ENCODE results near the gene FHOD3. TPM values are rescaled to one million over a fixed set of nuclear protein-coding genes. Genes with fewer than 3 reads are reported as not detected.
"Not testable (repeated sequence)": the region's sequence is repeated elsewhere in the genome, so short reads cannot be mapped to it uniquely, and the experiment has no call there.

FHOD3 gene
- total and polyA plus RNA-seq, 2 of the 4 experiments (the other 2 are of a cell fraction) = 14.6 to 16.0 TPM

DNA sequence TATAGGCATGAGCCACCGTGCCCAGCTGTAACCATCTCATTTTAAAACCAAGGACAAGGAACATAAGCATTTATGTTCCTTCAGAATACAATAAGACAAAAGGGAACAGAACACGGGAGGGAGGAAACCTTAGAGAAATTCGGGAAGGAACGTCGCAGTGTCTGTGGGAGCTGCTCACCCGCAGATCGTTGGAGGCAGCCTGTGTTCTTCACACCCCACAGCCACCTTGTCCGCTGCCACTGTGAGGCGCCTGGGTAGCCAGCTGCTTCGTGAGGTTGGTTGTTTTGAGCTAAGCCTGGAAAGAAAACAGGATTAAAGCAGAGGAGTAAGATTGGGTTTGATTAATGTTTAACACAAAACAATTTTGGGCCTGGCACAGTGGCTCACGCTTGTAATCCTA, 250.0 kb downstream of the FHOD3 start:
- intact Hi-C loops (cut with micrococcal nuclease) (no loop called here), dilution Hi-C loops (cut with HindIII; ENCODE audit: low sequenced_read_pairs, unreplicated experiment) (no loop called here), in situ Hi-C loops (cut with MboI; ENCODE audit: low sequenced_read_pairs) (no loop called here)
- peaks cover 2% of the 10 kb centered on the region; the same call in 1 of the 2 replicates for H3K4me1 ChIP-seq (ENCODE audit: control insufficient read depth, insufficient read depth, low read length)
- H2BK15ac ChIP-seq (ENCODE audit: low read depth, low read length) = no peak overlapping the region
- H3K4me2 ChIP-seq (ENCODE audit: low read depth, low read length) = no peak overlapping the region
- H2AK9ac ChIP-seq (replicated peaks; ENCODE audit: low read depth, low read length, poor library complexity) = no peak overlapping the region
- H2BK20ac ChIP-seq (ENCODE audit: low read depth, low read length) = no peak overlapping the region
- H3K4me3 ChIP-seq (ENCODE audit: insufficient read depth, low read depth, low read length) = no peak overlapping the region
- H3K27me3 ChIP-seq (ENCODE audit: control insufficient read depth, insufficient read depth, low read length) = no peaks in the 10 kb centered on the region
- no peak overlapping the region for H4K8ac ChIP-seq (ENCODE audit: low read depth in 2 of 2, low read length in 2 of 2)
- WGBS, 2 experiments (ENCODE audit: extremely low coverage in 2 of 2, insufficient read length in 1 of 2) = 80% methylated on average over 1 of the region's 11 CpGs; no CpG with 5 or more reads in 1 of the 2 experiments
- no peak overlapping the region for H3K14ac ChIP-seq (replicated peaks; ENCODE audit: low read depth, low read length)
- H4K91ac ChIP-seq (ENCODE audit: insufficient read depth, low read depth, low read length) = no peak overlapping the region
- H2AK5ac ChIP-seq (ENCODE audit: low read depth, low read length) = no peak overlapping the region
- POLR2A ChIA-PET (ENCODE audit: unreplicated experiment) = no interaction called here
- no peaks in the 10 kb centered on the region for H3K9me1 ChIP-seq (ENCODE audit: insufficient read depth, low read length)
- BruUV-seq (replicated peaks) = no TSS peak
- no peak overlapping the region for H3K4ac ChIP-seq (ENCODE audit: low read depth, low read length)
- ATAC-seq (ENCODE audit: low read depth) = no peak
- CTCF ChIA-PET = no interaction called here
- no peaks in the 10 kb centered on the region; a peak in 1 of 4 replicates for H3K79me1 ChIP-seq (ENCODE audit: low read depth in 1 of 2, low read length in 2 of 2)
- no peak overlapping the region for H3K56ac ChIP-seq (ENCODE audit: extremely low read depth, insufficient read depth, low read length)
- peak overlapping the region; percentile 41 for H2AFZ ChIP-seq (replicated peaks; ENCODE audit: low read length, poor library complexity)
- no peak overlapping the region for H3K23ac ChIP-seq (ENCODE audit: low read depth, low read length)
- no peaks in the 10 kb centered on the region for H3K9me3 ChIP-seq (ENCODE audit: control insufficient read depth, insufficient read depth, low read length)
- H3K36me3 ChIP-seq (ENCODE audit: control insufficient read depth, insufficient read depth, low read length) = no peaks in the 10 kb centered on the region
- no peak overlapping the region for H4K5ac ChIP-seq (ENCODE audit: low read depth, low read length)
- no peak for DNase-seq
- no peak overlapping the region for H2BK120ac ChIP-seq (ENCODE audit: low read depth, low read length)
- no peak for TF ChIP-seq SMC3 (IDR thresholded peaks at IDR 0.05; ENCODE audit: low read depth, low read length)
- TF ChIP-seq NFE2L2 (IDR thresholded peaks at IDR 0.05; ENCODE audit: low read depth, low read length) = no peak
- TF ChIP-seq MAFK (IDR thresholded peaks at IDR 0.05; ENCODE audit: low read depth, low read length) = no peak
- TF ChIP-seq, protein P1, sequence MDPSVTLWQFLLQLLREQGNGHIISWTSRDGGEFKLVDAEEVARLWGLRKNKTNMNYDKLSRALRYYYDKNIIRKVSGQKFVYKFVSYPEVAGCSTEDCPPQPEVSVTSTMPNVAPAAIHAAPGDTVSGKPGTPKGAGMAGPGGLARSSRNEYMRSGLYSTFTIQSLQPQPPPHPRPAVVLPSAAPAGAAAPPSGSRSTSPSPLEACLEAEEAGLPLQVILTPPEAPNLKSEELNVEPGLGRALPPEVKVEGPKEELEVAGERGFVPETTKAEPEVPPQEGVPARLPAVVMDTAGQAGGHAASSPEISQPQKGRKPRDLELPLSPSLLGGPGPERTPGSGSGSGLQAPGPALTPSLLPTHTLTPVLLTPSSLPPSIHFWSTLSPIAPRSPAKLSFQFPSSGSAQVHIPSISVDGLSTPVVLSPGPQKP (IDR thresholded peaks at IDR 0.05; ENCODE audit: borderline replicate concordance, low read depth, low read length) = no peak
- TF ChIP-seq CEBPB (IDR thresholded peaks at IDR 0.05; ENCODE audit: low read depth, low read length) = no peak
- TF ChIP-seq USF2 (IDR thresholded peaks at IDR 0.05; ENCODE audit: low read depth, low read length) = no peak
- TF ChIP-seq RFX5 (IDR thresholded peaks at IDR 0.05; ENCODE audit: low read depth, low read length) = no peak
- no peak for TF ChIP-seq RAD21 (IDR thresholded peaks at IDR 0.05; ENCODE audit: low read length)
- no peak overlapping the region for H2BK5ac ChIP-seq (ENCODE audit: low read depth, low read length, poor library complexity, severe bottlenecking)
- H4K20me1 ChIP-seq (ENCODE audit: insufficient read depth, low read length) = no peaks in the 10 kb centered on the region
- no peak overlapping the region for H3K9ac ChIP-seq (ENCODE audit: low read depth, low read length)
- H3K27ac ChIP-seq (ENCODE audit: insufficient read depth, low read length) = no peak overlapping the region
- H3K18ac ChIP-seq (ENCODE audit: low read depth, low read length) = no peak overlapping the region

GRCh38 chr18:36551274-36551673, 253.8 kb downstream of the FHOD3 start:
- ATAC-seq (ENCODE audit: low read depth); dilution Hi-C loops (cut with HindIII; ENCODE audit: low sequenced_read_pairs, unreplicated experiment); H3K23ac ChIP-seq (ENCODE audit: low read depth, low read length); H3K27me3 ChIP-seq (ENCODE audit: control insufficient read depth, insufficient read depth, low read length); H3K4ac ChIP-seq (ENCODE audit: low read depth, low read length); H4K91ac ChIP-seq (ENCODE audit: insufficient read depth, low read depth, low read length); H3K4me3 ChIP-seq (ENCODE audit: insufficient read depth, low read depth, low read length); H3K18ac ChIP-seq (ENCODE audit: low read depth, low read length); POLR2A ChIA-PET (ENCODE audit: unreplicated experiment); H2BK20ac ChIP-seq (ENCODE audit: low read depth, low read length); H3K4me2 ChIP-seq (ENCODE audit: low read depth, low read length); H4K8ac ChIP-seq (ENCODE audit: low read depth in 2 of 2, low read length in 2 of 2); H3K9me3 ChIP-seq (ENCODE audit: control insufficient read depth, insufficient read depth, low read length); H3K9ac ChIP-seq (ENCODE audit: low read depth, low read length); H3K14ac ChIP-seq (replicated peaks; ENCODE audit: low read depth, low read length); DNase-seq; H2BK120ac ChIP-seq (ENCODE audit: low read depth, low read length); H2BK5ac ChIP-seq (ENCODE audit: low read depth, low read length, poor library complexity, severe bottlenecking); H3K9me1 ChIP-seq (ENCODE audit: insufficient read depth, low read length); H2AFZ ChIP-seq (replicated peaks; ENCODE audit: low read length, poor library complexity); in situ Hi-C loops (cut with MboI; ENCODE audit: low sequenced_read_pairs); H4K20me1 ChIP-seq (ENCODE audit: insufficient read depth, low read length); CTCF ChIA-PET; H3K56ac ChIP-seq (ENCODE audit: extremely low read depth, insufficient read depth, low read length); H3K4me1 ChIP-seq (ENCODE audit: control insufficient read depth, insufficient read depth, low read length); H4K5ac ChIP-seq (ENCODE audit: low read depth, low read length); H3K79me1 ChIP-seq (ENCODE audit: low read depth in 1 of 2, low read length in 2 of 2); H2AK9ac ChIP-seq (replicated peaks; ENCODE audit: low read depth, low read length, poor library complexity); H2AK5ac ChIP-seq (ENCODE audit: low read depth, low read length); BruUV-seq (replicated peaks); H2BK15ac ChIP-seq (ENCODE audit: low read depth, low read length); H3K27ac ChIP-seq (ENCODE audit: insufficient read depth, low read length); H3K36me3 ChIP-seq (ENCODE audit: control insufficient read depth, insufficient read depth, low read length): not testable (repeated sequence)
- intact Hi-C loops (cut with micrococcal nuclease) = loop anchor here (10.0 kb wide), 1 partner anchor 66 kb away; no protein-coding TSS in a partner anchor
- WGBS, 2 experiments (ENCODE audit: extremely low coverage in 2 of 2, insufficient read length in 1 of 2) = no CpG with 5 or more reads among the region's 1 CpG

Measured in IMR-90 (cell line).